ENCODE measurements around the gene HSD3B1.

HSD3B1 gene
- 0 to 1.5 (median 0) reads per million in 17 experiments for total RNA-seq

DNA sequence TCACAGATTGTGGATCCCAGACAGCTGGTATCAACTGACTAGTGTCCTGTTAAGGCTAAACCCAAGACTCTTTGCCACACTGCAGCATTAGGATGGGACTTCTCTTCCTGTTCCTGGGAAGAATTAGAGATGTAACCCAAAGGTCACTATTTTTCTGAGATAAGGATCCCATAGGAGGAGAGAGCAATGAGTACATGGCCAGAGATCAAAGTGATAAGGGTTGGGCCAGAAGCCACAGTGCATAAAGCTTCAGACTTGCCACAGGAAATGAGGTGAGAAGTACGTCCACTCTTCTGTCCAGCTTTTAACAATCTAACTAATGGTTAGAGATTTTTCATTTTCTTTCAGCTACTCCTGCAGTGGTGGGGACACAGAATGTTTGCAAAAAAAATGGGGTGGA, at the start of gene HSD3B1:
HSD3B1 (plus strand) TSS at position 270 of the 400 bp plus-strand sequence. CDS start 267 bp downstream, outside the sequence.
- DNase-seq = no peak

DNA sequence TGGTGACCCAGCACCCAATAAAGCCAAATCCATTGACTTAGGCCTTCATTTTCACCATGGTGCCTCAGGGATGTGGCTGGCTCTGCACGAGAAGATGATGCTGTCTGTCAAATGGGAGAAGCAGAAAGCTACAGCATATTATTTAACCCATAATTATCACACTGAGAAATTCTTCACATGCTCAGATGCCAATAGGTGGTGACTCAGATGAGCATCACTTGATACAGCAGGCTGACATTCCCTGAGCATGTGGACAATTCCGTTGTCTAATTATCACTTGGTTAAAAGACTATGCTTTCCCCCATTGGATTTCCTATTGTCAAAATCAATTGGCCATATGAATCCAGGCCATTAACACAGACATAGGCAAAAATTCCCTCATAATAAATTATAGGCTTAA, 44.0 kb upstream of the HSD3B1 start:
- DNase-seq = no peak

DNA sequence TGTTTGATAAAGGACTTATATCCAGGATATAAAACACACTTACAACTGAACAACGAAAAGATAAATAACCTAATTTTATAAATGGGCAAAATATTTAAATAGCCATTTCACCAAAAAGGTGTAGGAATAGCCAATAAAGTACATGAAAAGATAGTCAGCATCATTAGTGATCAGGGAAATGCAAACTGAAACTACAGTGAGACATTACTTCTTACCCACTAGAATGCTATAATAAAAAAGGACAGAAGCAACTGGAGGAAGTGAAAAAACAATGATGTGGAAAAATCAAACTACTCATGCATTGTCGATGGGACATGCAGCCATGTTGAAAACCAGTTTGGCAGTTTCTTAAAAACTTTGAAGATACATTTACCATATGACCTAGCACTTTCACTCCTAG, 43.4 kb upstream of the HSD3B1 start:
- DNase-seq = no peak

DNA sequence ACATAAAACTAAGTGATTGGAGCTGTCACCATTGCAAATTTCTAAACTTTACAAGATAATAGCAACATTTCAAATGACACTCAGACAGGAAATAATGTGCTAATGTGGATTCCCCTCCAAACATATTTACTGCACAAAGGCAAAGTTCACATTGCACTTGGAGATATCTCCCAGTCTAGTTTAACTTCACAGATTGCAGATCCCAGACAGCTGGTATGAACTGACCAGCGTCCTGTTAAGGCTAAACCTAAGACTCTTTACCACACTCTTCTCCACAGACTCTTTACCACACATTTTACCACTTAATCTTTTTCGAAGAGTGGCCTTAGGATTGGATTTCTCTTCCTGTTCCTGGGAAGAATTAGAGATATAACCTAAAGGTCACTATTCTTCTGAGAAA, 40.6 kb upstream of the HSD3B1 start:
- DNase-seq = no peak

DNA sequence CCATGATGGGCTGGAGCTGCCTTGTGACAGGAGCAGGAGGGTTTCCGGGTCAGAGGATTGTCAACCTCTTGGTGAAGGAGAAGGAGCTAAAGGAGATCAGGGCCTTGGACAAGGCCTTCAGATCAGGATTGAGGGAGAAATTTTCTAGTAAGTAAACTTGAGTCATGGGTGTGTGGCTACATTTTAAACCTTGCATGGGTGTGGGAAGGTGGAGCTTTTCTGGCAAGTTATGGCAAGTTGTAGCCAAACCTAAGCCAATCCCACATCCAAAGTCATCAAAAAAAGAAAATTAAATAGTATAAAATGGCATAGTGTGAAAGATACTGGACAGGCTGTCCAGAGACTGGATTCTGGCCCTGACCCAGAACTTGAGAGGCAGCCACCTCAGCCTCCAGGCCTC, 39.8 kb upstream of the HSD3B1 start:
- no peak for DNase-seq

DNA sequence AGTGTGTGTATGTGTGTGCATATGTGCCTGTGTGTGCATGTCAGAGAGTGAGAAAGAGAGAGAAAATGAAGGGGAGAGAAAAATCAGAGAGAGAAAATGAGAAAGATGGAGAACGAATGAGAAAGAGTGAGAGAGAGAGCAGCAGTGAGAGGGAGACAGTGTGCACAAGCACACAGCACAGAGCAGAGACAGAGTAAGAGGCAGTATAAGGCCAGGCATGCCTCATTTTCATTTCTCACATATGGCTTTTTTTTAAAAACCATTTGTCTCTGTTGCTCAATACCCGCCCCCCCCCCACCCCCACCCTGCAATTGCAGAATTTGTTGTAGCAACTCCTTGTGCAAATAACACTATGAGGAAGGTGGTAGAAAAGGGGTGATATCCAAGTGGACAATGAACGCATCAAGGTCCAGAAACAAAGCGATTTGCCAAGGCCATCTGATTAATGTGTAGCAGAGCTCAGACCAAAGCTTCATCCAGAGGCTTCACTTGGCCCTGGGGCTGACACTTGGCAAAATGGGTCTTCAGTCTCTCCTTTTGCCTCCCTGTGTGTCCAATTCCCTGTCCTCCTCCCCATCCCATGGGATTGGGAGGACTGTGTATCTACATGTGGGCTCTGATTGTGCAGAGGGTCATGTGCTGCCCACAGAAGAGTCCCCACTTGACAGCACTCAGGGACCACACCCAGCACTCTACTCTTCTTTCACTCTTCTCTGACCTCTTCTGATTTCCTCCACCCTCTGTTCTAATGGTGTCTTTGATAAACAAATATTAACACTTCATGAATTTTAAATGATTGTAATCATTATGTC, 38.9 kb upstream of the HSD3B1 start:
- DNase-seq = no peak

DNA sequence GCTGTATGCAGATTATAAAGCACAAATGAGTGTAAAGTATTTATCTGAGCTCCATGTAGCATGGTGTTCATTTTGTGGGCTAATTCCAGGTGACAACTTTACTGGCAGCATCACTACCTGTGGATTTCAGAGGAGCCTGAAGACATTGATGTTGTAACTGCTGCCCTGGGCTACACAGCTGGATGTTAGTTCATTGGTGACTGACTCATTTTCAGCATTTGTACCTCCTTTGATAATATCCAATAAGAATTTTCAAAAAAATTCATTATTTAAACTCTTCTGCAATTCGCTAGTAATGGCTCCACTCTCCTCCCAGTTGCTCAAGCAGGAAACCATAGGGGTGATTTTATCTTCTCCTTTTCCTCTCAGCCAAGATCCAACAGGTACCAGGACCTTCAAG, 37.3 kb upstream of the HSD3B1 start:
- DNase-seq = no peak

DNA sequence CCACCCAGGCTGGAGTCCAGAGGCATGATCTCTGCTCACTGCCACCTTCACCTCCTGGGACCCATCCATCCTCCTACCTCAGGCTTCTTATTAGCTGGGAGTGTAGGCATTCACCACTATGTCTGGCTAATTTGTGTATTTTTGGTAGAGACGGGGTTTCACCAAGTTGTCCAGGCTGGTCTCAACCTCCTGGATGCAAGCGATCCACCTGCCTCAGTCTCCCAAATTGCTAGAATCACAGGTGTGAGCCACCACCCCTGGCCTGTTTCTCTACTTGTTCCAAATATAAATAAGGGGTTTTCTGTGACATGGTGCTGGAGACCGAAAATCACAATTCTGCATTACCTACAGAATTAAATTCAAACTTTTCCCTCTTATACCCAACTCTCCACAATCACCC, 36.6 kb upstream of the HSD3B1 start:
- no peak for DNase-seq

DNA sequence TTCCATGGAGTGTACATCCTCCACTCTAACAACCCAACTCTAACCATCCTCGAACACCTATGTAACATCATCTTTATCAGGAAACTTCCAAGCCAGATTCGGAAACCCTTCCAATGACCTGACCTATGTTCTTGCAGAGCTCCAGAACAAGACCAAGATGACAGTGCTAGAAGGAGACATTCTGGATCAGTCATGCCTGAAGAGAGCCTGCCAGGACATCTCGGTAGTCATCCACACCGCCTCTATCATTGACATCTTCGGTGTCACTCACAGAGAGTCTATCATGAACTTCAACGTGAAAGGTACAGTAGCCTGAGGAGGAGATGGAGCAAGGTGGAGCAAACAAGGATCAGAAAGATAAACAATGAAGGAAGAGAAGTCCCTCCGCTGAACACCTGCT, 36.1 kb upstream of the HSD3B1 start:
- DNase-seq = no peak

DNA sequence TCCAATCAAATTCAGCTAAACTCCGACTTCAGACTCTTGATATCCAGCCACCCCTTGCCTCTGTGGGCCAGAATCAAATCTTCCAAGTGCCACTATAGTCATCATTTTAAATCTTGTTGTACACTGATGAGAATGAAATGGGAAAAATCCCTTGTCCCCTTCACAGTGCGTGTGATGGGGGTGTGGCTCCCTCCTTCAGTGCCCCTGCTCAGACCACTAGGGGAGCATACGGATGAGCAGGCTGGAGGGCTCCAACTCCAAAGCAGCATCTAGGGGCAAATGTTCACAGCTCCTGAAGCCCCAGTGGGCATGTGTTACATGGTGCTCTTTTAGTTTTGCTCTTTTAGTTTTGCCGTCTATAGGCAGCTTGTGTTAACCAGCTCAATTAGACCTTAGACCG, 35.4 kb upstream of the HSD3B1 start:
- no peak for DNase-seq

DNA sequence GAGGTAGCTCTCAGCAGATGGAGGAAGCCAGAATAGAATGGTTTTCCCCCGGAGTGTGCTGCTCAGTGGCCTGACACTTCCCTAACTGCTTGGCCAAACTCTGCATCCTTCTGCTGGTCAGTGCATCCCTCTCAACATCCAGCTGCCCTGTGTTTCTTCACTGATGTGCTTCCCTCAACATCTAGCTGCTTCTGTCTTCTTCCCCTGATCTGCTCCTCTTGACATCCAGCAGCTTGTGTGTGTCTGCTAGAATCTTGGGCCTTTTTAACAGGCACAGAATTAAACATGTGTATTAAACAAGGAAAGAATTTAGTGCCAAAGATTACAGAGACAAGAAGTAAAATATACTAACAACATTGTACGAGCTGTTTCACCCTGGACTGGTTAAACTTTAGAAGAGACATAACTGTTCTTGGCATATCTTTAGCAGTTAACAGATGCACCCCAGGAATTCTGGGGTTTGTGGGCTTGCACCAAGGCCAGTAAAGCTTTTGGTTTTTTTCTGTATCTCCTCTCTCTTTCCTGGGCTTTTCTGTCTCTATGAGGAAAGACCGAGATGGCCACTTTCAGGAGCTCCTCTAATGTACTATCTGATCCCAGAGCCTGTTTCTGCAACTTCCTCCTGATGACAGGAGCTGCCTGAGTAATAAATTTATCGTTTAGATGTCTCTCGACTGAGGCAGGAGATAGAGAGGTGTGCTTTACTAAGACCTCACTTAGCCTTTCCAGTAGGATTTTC, 34.8 kb upstream of the HSD3B1 start:
- DNase-seq = no peak

DNA sequence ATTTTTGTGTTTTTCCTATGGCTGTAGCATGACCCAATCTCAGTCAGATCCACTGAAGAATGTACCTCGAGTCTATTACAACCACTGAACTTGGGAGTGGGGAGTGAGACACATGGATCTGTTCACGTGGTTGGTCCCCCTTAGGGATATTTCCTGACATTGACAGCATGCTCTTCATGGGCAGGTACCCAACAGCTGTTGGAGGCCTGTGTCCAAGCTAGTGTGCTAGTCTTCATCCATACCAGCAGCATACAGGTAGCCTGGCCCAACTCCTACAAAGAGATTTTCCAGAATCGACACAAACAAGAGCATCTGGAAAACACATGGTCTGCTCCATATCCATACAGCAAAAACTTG, 34.2 kb upstream of the HSD3B1 start:
- DNase-seq = no peak

DNA sequence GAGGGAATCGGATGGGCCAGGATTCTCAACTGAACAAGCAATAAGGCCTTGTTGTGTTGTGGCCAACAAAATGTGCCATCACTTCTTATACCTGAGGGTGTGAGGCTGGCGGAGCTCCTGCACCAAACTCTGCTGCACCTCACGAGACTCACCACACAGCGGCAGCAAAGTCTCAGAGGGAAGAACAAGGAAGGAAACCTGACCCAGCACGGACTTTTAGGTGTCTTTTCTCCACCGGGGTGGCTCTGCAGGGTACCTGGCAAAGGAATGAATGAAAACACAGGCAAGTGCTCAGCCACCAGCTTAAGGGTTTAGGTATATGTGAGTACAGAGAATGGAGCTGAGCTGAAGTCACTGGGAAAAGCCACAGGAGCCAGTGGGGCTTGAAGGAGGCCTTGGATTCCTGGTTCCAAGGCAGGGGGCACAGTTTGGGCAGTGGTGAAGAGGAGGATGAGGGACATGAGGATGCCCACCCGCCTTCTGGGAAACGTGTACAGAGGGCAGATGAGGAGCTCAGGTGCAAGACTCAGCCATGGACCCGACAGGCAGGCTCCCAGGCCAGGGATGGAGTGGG, 31.1 kb upstream of the HSD3B1 start:
- DNase-seq = peak; percentile 15 to 56 (median 43)

DNA sequence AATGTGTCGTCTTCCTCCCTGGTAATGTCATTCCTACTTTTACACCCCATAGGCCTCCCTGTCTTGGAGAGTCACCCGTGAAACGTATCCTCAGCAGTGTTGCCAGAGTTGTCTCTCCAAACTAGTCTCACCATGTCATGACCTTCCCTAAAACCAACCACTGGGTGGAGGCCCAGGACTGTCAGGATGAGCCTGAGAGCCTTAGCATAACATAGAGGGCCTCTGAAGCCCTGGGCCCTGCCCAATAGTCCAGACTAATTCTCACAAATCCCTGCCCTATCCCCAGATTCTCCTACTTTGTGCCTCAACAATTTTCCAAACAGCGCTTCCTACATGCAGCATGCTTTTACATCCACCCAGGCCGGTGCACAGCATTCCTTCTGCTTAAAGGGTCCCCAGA, 29.3 kb upstream of the HSD3B1 start:
- DNase-seq = no peak

DNA sequence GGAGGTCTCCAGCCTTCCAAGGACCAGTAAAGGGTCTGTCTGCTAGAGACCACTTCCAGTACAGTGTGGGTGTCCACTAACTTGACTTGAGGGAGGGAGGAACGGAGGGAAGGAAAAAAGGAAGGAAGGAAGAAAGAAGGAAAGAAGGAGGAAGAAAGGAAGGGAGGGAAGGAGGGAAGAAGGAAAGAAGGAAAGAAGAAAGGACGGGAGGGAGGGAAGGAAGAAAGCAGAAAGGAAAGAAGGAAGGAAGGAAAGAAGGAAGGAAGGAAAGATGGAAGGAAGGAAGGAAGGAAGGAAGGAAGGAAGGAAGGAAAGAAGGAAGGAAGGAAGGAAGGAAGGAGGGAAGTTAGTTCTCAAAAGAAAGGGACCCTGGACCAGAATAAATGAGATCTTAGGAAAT, 26.8 kb upstream of the HSD3B1 start:
- no peak for DNase-seq

DNA sequence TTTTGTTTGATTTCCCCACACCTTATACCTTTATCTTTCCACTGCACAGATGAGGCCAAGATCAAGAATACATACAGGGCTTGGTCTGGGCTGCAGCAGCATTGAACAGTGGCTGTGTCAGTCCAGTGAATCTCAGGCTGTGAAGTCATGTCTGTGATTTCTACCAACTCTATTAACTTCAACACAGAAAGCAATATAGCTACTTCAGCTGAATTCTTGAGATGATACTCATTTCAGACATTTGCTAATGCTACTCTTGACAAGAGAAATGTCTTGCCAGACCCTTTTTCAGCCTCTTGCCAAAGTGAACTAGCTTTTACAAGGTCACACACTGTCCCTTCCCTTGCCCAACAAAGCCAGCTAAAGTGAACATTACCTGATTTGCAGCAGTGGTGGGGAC, 25.1 kb upstream of the HSD3B1 start:
- no peak for DNase-seq

DNA sequence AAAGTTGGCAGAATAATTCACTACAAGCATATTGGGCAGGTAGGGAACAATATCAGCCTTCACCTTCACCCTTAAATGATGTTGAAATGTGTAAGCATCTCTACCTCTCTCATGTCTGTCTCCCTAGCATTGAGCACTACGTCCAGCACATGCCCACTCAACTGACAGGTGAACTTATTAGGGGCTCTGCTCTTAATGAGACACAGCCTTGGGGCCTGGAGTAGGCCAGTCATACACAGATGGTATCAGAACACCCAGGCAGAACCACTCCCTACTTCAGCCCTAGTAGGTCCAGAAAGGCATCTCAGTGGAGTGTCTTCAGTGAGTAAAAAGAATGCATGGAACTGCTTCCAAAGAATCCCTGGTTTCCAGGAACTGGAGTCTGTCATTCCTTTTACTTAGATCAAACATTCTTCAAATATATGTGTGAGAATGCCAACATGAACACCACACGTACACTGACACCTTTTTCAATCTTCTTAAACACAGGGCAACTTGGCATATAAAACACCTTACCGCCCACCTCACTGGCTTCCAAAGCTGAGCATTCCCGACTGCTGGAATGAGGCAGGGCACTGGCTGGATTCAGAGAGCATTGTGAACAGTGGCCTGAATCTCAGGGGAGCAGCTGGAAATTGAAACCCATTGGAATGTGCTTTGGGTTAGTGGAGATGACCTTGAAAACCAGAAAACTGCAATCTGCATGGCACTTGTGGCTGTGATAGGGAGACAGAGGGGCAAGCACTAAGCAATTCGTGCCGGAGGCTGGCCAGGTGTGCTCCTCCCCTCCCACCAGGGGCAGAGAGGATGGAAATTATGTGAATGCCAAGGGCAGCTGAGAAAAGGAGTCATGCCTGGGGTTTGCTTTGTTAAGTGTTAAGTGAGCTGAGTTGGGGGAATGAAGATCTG, 24.2 kb upstream of the HSD3B1 start:
- no peak for DNase-seq

DNA sequence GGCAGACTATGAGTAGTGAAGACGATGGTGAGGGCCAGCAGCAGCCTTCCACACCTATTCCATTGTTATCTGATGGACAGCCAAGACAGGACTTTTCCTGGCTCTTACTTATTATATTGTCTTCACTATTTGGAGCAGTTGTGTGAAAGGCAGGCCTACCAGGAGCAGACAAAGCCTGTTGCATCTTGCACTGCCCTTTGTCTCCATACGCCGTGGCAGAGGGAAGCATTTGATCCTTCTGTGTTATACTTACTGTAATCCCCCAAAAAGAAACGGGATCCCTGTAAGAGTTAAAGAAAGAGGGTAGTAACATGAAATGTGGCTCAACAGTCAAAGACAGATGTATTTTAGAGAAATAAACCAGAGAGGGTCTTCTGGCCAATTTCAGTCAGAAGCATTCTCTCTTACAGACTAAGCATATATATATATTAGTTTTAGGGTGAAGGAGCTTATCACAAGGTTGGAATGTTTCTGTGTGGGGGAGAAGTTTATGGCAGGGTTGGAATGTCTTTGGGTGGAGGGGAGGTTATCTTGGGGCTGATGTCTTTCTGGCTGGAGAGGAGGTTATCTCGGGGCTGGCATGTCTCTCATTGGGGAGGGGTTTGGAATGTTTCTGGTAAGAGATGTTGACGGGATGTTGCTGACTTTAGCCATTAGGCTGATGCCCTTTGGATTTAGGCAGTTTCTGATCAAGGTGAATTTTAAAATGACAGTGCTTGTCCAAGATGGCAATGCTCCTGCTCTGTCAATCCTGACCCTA, 23.4 kb upstream of the HSD3B1 start:
- DNase-seq = no peak

DNA sequence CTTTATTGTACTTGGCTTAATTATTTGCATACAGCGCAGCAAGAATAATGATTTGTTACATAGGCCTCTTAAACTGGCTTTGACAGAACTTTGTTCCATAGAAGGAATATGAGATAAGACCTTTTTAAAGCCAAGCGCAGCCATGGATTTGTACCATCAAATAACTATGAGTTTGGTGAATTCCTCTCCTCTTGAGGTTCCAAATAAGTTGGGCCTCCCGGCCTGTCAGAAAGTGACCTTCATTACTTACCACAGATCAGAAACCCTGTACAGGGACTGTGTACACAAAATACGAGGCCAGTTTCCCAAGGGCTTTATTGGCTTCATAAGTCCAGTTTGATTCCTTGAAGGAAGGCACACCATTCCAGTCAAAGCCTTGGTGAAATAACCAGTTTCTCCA, 21.8 kb upstream of the HSD3B1 start:
- DNase-seq = no peak

DNA sequence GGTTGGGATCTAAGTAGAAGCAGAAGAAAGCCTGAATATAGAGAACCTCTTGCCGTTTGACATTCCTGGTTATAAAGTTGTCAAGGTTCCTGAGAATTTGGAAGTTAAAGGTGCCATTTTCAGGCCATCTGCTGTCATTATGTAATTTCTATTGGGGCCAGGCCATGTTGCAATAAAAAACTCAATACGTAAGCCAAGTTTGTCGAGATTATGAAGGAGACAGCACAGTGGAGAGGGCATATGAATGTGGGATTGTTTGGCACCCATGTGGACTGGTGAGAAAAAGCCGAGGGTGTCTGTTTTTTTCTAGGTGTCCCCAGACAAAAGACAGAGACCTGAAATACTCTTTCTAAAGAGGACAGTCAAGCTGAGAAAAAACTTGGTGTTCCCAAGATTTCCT, 18.8 kb upstream of the HSD3B1 start:
- DNase-seq = no peak

DNA sequence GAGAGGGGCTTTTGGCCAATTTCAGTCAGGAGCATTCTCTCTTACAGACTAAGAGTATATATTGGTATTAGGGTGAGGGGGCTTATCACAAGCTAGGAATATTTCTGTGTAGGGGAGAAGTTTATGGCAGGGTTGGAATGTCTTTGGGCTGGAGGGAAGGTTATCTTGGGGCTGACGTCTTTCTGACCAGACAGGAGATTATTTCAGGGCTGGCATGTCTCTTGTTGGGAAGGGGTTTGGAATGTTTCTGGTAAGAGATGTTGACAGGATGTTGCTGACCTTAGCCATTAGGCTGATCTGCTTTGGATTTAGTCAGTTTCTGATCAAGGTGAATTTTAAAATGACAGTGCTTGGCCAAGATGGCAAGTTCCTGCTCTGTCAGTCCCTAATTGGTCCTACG, 17.8 kb upstream of the HSD3B1 start:
- DNase-seq = no peak

DNA sequence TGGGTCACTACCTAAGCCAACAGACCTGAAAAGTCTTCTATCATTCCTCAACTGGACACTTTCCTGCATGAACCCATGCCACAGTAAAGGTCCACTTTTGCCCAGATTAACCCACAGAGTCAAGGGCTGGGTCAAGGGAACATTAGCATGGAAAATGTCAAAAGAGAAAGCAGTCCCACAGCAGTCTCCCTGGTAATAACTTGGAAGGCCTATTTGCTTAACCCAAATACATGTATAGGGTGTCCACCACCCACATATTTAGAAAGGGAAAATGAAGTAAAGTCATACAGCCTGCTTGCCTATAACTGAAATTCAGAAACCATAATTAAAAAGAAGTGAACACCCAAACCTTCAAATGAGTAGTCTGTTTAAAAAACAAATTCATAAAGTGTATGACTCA, 16.1 kb upstream of the HSD3B1 start:
- no peak for DNase-seq

Measured in suppressor macrophage (primary cell).